ENCODE results near the gene ADGRB3.
A peak's percentile ranks its signal among the peaks of the same experiment; 100 is the strongest.
"Not testable (repeated sequence)": the region's sequence is repeated elsewhere in the genome, so short reads cannot be mapped to it uniquely, and the experiment has no call there.

ADGRB3 gene

DNA sequence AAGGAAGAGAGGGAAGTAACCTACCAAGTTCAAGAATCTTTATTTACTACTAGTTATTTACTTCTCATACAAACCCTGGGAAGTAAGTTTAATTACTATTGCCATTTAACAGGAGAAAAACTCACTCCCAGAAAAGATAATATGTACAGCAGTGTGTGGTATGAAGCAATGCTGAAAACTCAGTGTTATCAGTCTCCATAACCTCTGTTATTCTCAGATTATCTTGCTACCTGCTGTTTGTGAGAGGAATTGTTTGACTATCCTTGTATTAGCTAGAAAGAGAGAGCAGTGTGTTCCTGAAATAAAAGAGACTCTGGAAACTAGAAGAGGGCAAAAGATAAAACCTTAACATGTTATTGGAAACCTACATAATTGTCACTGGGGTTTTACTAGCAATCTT, 38.2 kb downstream of the ADGRB3 start:
- no peak for DNase-seq (ENCODE audit: low read depth in 2 of 2)
- H3K4me3 ChIP-seq (replicated peaks in 1 of 2; ENCODE audit: low read depth in 2 of 2, low read length in 2 of 2) = no peak overlapping the region
- TF ChIP-seq, protein P1, sequence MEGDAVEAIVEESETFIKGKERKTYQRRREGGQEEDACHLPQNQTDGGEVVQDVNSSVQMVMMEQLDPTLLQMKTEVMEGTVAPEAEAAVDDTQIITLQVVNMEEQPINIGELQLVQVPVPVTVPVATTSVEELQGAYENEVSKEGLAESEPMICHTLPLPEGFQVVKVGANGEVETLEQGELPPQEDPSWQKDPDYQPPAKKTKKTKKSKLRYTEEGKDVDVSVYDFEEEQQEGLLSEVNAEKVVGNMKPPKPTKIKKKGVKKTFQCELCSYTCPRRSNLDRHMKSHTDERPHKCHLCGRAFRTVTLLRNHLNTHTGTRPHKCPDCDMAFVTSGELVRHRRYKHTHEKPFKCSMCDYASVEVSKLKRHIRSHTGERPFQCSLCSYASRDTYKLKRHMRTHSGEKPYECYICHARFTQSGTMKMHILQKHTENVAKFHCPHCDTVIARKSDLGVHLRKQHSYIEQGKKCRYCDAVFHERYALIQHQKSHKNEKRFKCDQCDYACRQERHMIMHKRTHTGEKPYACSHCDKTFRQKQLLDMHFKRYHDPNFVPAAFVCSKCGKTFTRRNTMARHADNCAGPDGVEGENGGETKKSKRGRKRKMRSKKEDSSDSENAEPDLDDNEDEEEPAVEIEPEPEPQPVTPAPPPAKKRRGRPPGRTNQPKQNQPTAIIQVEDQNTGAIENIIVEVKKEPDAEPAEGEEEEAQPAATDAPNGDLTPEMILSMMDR (IDR thresholded peaks at IDR 0.05; ENCODE audit: low read depth, low read length) = no peak

- no peak for DNase-seq (ENCODE audit: low read depth in 2 of 2)
- TF ChIP-seq, protein P1 (IDR thresholded peaks at IDR 0.05; ENCODE audit: low read depth, low read length) = no peak
- no peak overlapping the region for H3K4me3 ChIP-seq (replicated peaks in 1 of 2; ENCODE audit: low read depth in 2 of 2, low read length in 2 of 2)
Measured at GRCh38 chr6:68675548-68675947, 40.5 kb downstream of the ADGRB3 start.

GRCh38 chr6:68676094-68676493, 41.0 kb downstream of the ADGRB3 start:
- not testable (repeated sequence) for H3K4me3 ChIP-seq (replicated peaks in 1 of 2; ENCODE audit: low read depth in 2 of 2, low read length in 2 of 2); DNase-seq (ENCODE audit: low read depth in 2 of 2)

DNA sequence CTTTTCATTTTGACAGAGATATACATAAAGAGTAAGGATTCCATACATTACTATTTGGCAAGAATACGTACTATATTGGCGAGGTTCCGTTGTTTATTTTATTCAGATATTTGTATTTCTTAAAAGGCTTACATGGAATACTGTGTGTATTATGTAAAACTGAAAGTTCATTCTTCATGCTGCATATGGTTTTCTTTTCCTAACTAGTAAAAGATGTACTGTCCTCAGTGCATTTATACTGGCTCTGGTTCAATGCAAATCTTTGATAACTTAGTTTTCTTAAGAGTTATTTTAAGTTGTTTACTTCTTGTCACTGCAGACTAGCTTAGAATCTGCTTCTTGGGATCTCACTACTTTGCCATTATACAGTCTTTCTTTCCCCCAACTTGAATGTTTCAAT, 42.0 kb downstream of the ADGRB3 start:
- TF ChIP-seq, protein P1 (IDR thresholded peaks at IDR 0.05; ENCODE audit: low read depth, low read length) = no peak
- H3K4me3 ChIP-seq (replicated peaks in 1 of 2; ENCODE audit: low read depth in 2 of 2, low read length in 2 of 2) = no peak overlapping the region
- DNase-seq (ENCODE audit: low read depth in 2 of 2) = peak; percentile 2 to 25

DNA sequence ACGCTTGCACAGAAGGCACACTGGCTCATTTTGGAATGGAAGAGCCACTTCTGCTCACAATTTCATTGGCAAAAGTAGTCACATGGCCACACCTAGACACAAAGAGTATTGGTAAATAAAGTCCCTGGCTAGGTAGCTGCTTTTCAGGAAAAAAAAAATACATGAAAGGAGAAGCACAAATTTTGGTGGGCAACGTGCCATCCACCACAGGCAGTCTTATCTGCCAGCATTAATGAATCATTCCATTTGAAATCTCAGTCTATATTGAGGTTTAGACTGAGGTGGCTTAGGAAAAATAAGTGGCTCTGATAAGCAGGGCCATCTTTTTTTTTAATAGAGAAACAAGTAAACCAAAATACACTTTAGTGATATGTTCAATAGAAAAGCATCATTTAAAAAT, 44.3 kb downstream of the ADGRB3 start:
- no peak overlapping the region for H3K4me3 ChIP-seq (replicated peaks in 1 of 2; ENCODE audit: low read depth in 2 of 2, low read length in 2 of 2)
- DNase-seq (ENCODE audit: low read depth in 2 of 2) = peak; percentile 12 to 27
- TF ChIP-seq, protein P1 (IDR thresholded peaks at IDR 0.05; ENCODE audit: low read depth, low read length) = no peak

- no peak overlapping the region for H3K4me3 ChIP-seq (replicated peaks in 1 of 2; ENCODE audit: low read depth in 2 of 2, low read length in 2 of 2)
- TF ChIP-seq, protein P1 (IDR thresholded peaks at IDR 0.05; ENCODE audit: low read depth, low read length) = no peak
- DNase-seq (ENCODE audit: low read depth in 2 of 2) = no peak
Measured at GRCh38 chr6:68680264-68680663, 45.2 kb downstream of the ADGRB3 start.

DNA sequence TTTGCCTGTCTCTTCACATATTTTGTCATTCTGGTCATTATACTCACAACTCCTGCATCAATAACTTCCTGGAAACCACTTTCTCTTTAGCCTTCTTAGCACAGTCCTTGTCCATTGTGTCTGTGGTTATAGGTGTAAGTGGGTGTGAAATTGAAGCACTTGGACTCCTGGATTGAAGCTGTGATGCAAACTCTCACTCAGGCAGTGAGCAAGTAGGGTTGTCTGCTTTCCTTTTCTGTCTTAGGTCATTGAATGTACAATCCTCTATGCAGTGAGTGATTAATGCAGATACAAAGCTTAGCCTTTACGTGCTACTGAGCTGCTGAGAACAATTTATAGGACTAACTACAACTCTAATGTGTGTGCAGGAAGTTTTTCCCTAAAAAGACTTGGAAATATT, 54.8 kb downstream of the ADGRB3 start:
- DNase-seq (ENCODE audit: low read depth in 2 of 2) = peak in 1 of 2 donors; percentile 18
- TF ChIP-seq, protein P1 (IDR thresholded peaks at IDR 0.05; ENCODE audit: low read depth, low read length) = no peak
- no peak overlapping the region for H3K4me3 ChIP-seq (replicated peaks in 1 of 2; ENCODE audit: low read depth in 2 of 2, low read length in 2 of 2)
